HepG2 (cell line): Measurements from ENCODE around the gene NYAP1. TPM values are rescaled to one million over a fixed set of nuclear protein-coding genes. Genes with fewer than 3 reads are reported as not detected.
A peak's percentile ranks its signal among the peaks of the same experiment; 100 is the strongest.

Source experiments
- ATAC-seq: fragments of 200-7000 bp; cut with Tn5 transposase; 3 replicates; pipeline ENCODE4 v1.9.1; 2020; ENCODE audit warnings: mild to moderate bottlenecking, moderate library complexity
- BruUV-seq: library from RNA; stranded (reverse); fragments of 400-500 nt; replicated peaks from 2 replicates; lab custom pipeline; 2021; lab: Mats Ljungman, UMichigan
- CTCF ChIA-PET: fragments of 300-600 bp; formaldehyde crosslinking; extraction: SDS; loops from one replicate; lab custom pipeline; 2021; ENCODE audit warnings: low total read pairs, inconsistent platforms, low intra/inter-chr PET ratio; lab: Yijun Ruan, JAX
- POLR2A ChIA-PET: fragments of 350-600 bp; sonication (Branson Sonifier 250); formaldehyde crosslinking; loops from one replicate; lab custom pipeline; 2020; ENCODE audit warnings: antibody characterized with exemption, inconsistent platforms; lab: Yijun Ruan, JAX
- DNase-seq: peaks from one replicate; pipeline ENCODE4 v3.0.0-alpha.2; 2015; ENCODE audit warnings: low spot score
- FAIRE-seq: peaks from 3 replicates; lab custom pipeline; 2011; peaks lifted over from hg19 to GRCh38; lab: Jason Lieb, UNC
- H2AFZ ChIP-seq: one replicate; pipeline ENCODE4 v1.6.1; 2011; ENCODE audit warnings: low read length, inconsistent platforms
- H3K27ac ChIP-seq: fragments of 300-600 bp; 3 replicates; pipeline ENCODE4 v1.8.0; 2011; ENCODE audit warnings: mixed run types, mild to moderate bottlenecking, mixed read lengths, low read length, inconsistent platforms; ENCODE audit not compliant: insufficient read depth; ENCODE audit errors: extremely low read length
- H3K27me3 ChIP-seq, 2 experiments: fragments of 200-600 bp in 1 of 2; 2 replicates in 1 of 2; 3 replicates in 1 of 2; pipeline versions ENCODE4 v1.6.0 to v1.8.0; 2011; ENCODE audit warnings: low read length in 2 of 2, mild to moderate bottlenecking in 2 of 2, moderate library complexity in 2 of 2, inconsistent platforms in 1 of 2; ENCODE audit not compliant: insufficient read depth in 2 of 2, control insufficient read depth in 1 of 2
- H3K36me3 ChIP-seq, 2 experiments: fragments of 200-600 bp in 1 of 2; replicated peaks in 1 of 2; 2 replicates in 1 of 2; 3 replicates in 1 of 2; pipeline versions ENCODE4 v1.5.1 to v1.8.0; 2011; ENCODE audit warnings: low read length in 2 of 2, inconsistent platforms in 1 of 2; ENCODE audit not compliant: insufficient read depth in 2 of 2, control insufficient read depth in 1 of 2
- H3K4me1 ChIP-seq: 2 replicates; pipeline ENCODE4 v1.5.1; 2012; ENCODE audit warnings: low read length, inconsistent platforms; ENCODE audit not compliant: insufficient read depth
- H3K4me2 ChIP-seq: 2 replicates; pipeline ENCODE4 v1.6.0; 2011; ENCODE audit warnings: low read depth, low read length, inconsistent platforms
- H3K4me3 ChIP-seq, 3 experiments: fragments of 200-600 bp in 1 of 3; sonication (generic), shearing (Covaris generic) in 1 of 3; replicated peaks in 1 of 3; 2 replicates each; pipeline ENCODE4 v1.5.1; 2011 to 2016; ENCODE audit warnings: low read length in 3 of 3, inconsistent platforms in 2 of 3, low read depth in 2 of 3, mild to moderate bottlenecking in 2 of 3, control low read depth in 1 of 3, mixed read lengths in 1 of 3; ENCODE audit not compliant: insufficient read depth in 1 of 3
- H3K79me2 ChIP-seq: one replicate; pipeline ENCODE4 v1.6.1; 2011; ENCODE audit warnings: low read length, inconsistent platforms; ENCODE audit not compliant: insufficient read depth
- H3K9ac ChIP-seq: 2 replicates; pipeline ENCODE4 v1.6.0; 2011; ENCODE audit warnings: mild to moderate bottlenecking, low read depth, low read length, inconsistent platforms; ENCODE audit not compliant: insufficient read depth
- H3K9me3 ChIP-seq: 2 replicates; pipeline ENCODE4 v1.5.1; 2012; ENCODE audit warnings: mild to moderate bottlenecking, low read length
- H4K20me1 ChIP-seq: 2 replicates; pipeline ENCODE4 v1.6.0; 2011; ENCODE audit warnings: inconsistent platforms, mild to moderate bottlenecking, low read length, moderate library complexity; ENCODE audit not compliant: insufficient read depth
- BCL6 ChIP-seq: IDR thresholded peaks from 2 replicates; pipeline ENCODE4 v1.6.1; 2016; ENCODE audit warnings: missing genetic modification reagents, missing compliant biosample characterization
- PHF21A ChIP-seq: sonication (generic); formaldehyde crosslinking; IDR thresholded peaks from 2 replicates; pipeline ENCODE4 v1.5.0; 2020; ENCODE audit warnings: mild to moderate bottlenecking, missing genetic modification reagents
- ZNF121 ChIP-seq: sonication (generic); formaldehyde crosslinking; IDR thresholded peaks from 2 replicates; pipeline ENCODE4 v1.5.0; 2020; ENCODE audit warnings: mild to moderate bottlenecking, missing genetic modification reagents
- ZNF652 ChIP-seq: IDR thresholded peaks from 2 replicates; pipeline ENCODE4 v1.6.1; 2016; ENCODE audit warnings: low read depth, borderline replicate concordance
- WGBS: methylation state at CpG from one replicate; pipeline ENCODE4 v1.1.6; 2017; ENCODE audit warnings: low lambda C conversion rate; 5-methylcytosine and 5-hydroxymethylcytosine counted together
- in situ Hi-C: cut with HindIII; loops from 2 replicates; pipeline ENCODE4 v1.10.0; 2017; ENCODE audit warnings: low pct_unique_long_range_greater_than_20kb; ENCODE audit not compliant: extremely low pct_ligation_motif_present
- intact Hi-C: fragments of 100-400 bp; cut with micrococcal nuclease; formaldehyde crosslinking; loops from one replicate; pipeline ENCODE4 v1.10.0; 2022; ENCODE audit not compliant: unreplicated experiment
- polyA plus RNA-seq, 8 experiments: library from polyadenylated mRNA; depleted of rRNA in 3 of 8; stranded (reverse) in 7 of 8; unstranded in 1 of 8; fragments of >200 nt; fragmentation: Illumina TruSeq in 4 of 8; extraction: Trizol in 4 of 8; gene quantifications; 2 replicates each; pipeline versions ENCODE4 v1.2.1 to v1.2.3, GENCODE V29; 2011 to 2016; ENCODE audit warnings: low read depth in 4 of 8, missing spikeins in 1 of 8, mixed read lengths in 1 of 8; ENCODE audit not compliant: insufficient read depth in 1 of 8
- total RNA-seq, 5 experiments: library from RNA; depleted of rRNA; stranded (reverse); fragments of >200 nt; fragmentation: Illumina TruSeq; extraction: Trizol; gene quantifications; 2 replicates each; pipeline ENCODE4 v1.2.3, GENCODE V29; 2016; ENCODE audit warnings: low read depth in 1 of 5
- TF ChIP-seq, protein P1 (sequence below): IDR thresholded peaks from 2 replicates; pipeline ENCODE4 v1.6.1; 2016; ENCODE audit warnings: missing genetic modification reagents, missing compliant biosample characterization
- TF ChIP-seq, protein P2 (sequence below): sonication (generic); formaldehyde crosslinking; IDR thresholded peaks from 2 replicates; pipeline ENCODE4 v1.4.0; 2020; ENCODE audit warnings: mild to moderate bottlenecking, missing genetic modification reagents
- TF ChIP-seq, protein P3 (sequence below): sonication (generic); formaldehyde crosslinking; IDR thresholded peaks from 2 replicates; pipeline ENCODE4 v1.5.0; 2020; ENCODE audit warnings: mild to moderate bottlenecking, missing genetic modification reagents

Gene NYAP1
- total and polyA plus RNA-seq, 2 of the 13 experiments (the other 11 are each of a cell fraction or from before 2014, with no cell fraction given), result 0.15 to 0.46 TPM

DNA sequence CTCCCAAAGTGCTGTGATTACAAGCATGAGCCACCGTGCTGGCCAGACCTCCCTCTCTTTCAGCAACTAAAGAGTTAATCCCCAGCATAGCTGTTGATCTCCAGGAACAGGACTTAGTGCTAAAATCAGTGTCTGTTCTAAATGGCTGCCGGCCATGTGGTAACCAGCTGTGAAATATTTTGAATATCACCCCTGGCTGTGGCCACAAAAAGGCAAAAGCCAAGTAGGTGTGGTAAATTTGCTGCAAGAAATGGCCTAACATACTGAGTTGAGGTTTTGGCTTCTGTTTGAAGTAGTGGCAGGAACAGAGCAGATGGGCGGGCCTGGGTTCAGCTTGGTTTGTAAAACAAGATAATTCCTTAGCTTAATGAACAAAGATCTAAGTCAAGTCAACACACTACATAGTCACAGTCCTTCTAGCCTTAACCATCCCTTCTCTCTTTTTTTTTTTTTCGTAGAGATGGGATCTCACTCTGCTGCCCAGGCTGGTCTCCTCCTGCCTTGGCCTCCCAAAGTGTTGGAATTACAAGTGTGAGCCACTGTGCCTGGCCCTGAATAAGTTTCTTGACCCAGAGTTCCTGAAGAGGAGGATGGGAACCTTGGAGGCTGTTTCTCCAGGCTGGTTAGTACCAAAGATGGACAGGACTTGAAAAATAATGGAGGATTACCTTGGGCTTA is 32.5 kb downstream of the NYAP1 start:
- intact Hi-C loops, result no loop called here
- H3K79me2 ChIP-seq, result no peaks in the 10 kb centered on the region
- no peaks in the 10 kb centered on the region for H3K27me3 ChIP-seq
- 9% methylated on average over 4 of the region's 4 CpGs for WGBS
- DNase-seq (peak; percentile 18), ATAC-seq (no peak; the same call in 2 of the 3 replicates), FAIRE-seq (peak; percentile 4)
- H3K9me3 ChIP-seq, result no peaks in the 10 kb centered on the region
- H3K4me3 ChIP-seq, result no peak overlapping the region
- in situ Hi-C loops, result no loop called here
- TF ChIP-seq, protein P1, sequence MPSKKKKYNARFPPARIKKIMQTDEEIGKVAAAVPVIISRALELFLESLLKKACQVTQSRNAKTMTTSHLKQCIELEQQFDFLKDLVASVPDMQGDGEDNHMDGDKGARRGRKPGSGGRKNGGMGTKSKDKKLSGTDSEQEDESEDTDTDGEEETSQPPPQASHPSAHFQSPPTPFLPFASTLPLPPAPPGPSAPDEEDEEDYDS (CRISPR knock-in tag), result no peak
- TF ChIP-seq BCL6 (CRISPR knock-in tag), result peak; percentile 19; the same call in 1 of the 2 replicates
- peak; percentile 94 for TF ChIP-seq ZNF652 (CRISPR knock-in tag)
- TF ChIP-seq, protein P2, sequence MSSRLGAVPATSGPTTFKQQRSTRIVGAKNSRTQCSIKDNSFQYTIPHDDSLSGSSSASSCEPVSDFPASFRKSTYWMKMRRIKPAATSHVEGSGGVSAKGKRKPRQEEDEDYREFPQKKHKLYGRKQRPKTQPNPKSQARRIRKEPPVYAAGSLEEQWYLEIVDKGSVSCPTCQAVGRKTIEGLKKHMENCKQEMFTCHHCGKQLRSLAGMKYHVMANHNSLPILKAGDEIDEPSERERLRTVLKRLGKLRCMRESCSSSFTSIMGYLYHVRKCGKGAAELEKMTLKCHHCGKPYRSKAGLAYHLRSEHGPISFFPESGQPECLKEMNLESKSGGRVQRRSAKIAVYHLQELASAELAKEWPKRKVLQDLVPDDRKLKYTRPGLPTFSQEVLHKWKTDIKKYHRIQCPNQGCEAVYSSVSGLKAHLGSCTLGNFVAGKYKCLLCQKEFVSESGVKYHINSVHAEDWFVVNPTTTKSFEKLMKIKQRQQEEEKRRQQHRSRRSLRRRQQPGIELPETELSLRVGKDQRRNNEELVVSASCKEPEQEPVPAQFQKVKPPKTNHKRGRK (CRISPR knock-in tag), result no peak
- TF ChIP-seq ZNF121 (CRISPR knock-in tag), result peak; percentile 69
- TF ChIP-seq PHF21A (CRISPR knock-in tag), result 0 out of 2 replicates have a peak, but pooled peaks have one; percentile 20
- TF ChIP-seq, protein P3, sequence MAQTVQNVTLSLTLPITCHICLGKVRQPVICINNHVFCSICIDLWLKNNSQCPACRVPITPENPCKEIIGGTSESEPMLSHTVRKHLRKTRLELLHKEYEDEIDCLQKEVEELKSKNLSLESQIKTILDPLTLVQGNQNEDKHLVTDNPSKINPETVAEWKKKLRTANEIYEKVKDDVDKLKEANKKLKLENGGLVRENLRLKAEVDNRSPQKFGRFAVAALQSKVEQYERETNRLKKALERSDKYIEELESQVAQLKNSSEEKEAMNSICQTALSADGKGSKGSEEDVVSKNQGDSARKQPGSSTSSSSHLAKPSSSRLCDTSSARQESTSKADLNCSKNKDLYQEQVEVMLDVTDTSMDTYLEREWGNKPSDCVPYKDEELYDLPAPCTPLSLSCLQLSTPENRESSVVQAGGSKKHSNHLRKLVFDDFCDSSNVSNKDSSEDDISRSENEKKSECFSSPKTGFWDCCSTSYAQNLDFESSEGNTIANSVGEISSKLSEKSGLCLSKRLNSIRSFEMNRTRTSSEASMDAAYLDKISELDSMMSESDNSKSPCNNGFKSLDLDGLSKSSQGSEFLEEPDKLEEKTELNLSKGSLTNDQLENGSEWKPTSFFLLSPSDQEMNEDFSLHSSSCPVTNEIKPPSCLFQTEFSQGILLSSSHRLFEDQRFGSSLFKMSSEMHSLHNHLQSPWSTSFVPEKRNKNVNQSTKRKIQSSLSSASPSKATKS, result no peak
- H3K36me3 ChIP-seq, result no peaks in the 10 kb centered on the region
- no peaks in the 10 kb centered on the region for H4K20me1 ChIP-seq
- H3K4me2 ChIP-seq, result no peak overlapping the region
- peaks cover 17% of the 10 kb centered on the region for H3K4me1 ChIP-seq
- no TSS peak for BruUV-seq
- H2AFZ ChIP-seq, result no peak overlapping the region
- POLR2A ChIA-PET, result interaction anchor here (0.6 kb wide), 1 partner anchor 39 kb away, joined by 3 read pairs; no protein-coding TSS in a partner anchor
- CTCF ChIA-PET, result no interaction called here
- H3K9ac ChIP-seq, result no peak overlapping the region
- H3K27ac ChIP-seq, result no peak overlapping the region
